Activated CD4-positive, alpha-beta T cell treated with anti-CD3 and anti-CD28 coated beads for 24 hours (primary cell): ENCODE data around the gene TBC1D2.
A peak's percentile ranks its signal among the peaks of the same experiment; 100 is the strongest.

Experiments used
- DNase-seq, 2 donors: peaks; one replicate each; pipeline ENCODE4 v3.0.0-alpha.2; 2020; ENCODE audit warnings: low read depth in 2 of 2

Gene TBC1D2

DNA sequence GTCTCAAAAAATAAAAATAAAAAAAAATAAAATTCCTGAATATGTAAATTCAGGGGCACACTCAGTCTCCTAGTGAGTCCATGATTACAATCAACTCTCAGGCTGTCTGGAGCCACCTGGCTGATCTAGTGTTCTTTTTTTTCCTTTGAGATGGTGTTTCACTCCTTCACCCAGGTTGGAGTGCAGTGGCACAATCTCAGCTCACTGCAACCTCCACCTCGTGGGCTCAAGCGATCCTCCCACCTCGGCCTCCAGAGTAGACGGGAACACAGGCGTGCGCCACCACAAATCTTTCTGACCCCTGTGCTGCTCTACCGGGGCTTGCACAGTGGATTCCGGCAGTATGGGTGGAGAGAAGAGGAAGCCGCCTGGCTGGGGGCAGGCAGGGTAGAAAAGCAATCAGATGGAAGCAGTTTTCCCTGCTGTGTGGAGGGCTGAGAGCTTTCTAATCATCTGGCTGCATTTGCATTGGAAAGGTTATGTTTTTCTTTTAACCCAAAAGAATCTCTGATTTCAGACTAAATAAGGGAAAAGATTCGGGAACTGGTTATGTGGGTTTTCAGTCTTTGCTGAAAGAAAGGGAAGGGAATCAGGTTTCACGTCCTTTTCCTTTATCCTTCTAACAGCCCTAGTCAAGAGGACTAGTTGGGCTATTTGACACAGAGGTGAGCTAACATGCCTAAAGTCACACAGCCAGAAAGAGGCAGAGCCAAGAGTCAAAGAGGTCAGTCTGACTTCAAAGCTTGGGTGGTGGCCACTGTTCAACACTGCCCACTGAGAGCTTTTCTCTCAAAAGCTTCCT, 36.7 kb downstream of the TBC1D2 start:
- DNase-seq = no peak

DNA sequence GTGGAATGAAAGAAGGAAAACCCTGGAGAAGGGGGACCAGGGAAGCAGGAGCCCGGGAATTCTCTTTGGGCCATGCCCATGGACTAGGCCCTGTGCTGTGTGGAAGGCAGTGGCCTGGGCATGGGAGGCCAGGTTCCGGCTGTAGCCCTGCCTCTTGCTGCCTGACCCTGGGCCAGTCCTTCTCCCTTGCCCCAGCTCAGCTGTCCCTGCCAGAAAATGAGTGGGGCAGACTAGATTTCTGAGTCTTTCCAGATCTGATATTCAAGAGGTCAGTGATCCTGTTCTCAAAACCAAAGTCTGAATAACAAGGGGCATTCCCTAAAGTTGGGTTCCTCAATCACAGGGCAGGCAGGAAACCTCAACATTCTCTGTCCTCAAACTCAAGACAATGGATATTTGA, 38.2 kb downstream of the TBC1D2 start:
- DNase-seq = no peak

GRCh38 chr9:98216391-98216790, 39.1 kb downstream of the TBC1D2 start:
- no peak for DNase-seq

DNA sequence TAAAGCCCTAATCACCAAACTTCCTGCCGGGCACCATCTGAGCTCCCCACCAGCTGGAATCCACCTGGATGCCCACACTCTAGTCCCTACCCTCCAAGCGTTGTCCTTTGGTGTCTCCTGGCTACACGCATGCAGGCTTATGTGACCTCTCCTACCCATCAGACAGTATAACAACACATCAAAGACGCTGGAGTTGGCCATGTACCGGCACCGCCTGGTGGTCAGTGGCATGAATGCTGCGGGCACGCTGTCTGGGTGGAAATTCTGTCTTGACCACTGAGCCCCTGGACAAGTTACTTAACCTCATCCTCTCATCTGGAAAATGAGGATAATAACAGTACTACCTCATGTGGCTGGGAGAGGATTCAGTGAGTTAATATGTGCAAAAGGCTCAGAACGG, 39.6 kb downstream of the TBC1D2 start:
- DNase-seq = no peak

DNA sequence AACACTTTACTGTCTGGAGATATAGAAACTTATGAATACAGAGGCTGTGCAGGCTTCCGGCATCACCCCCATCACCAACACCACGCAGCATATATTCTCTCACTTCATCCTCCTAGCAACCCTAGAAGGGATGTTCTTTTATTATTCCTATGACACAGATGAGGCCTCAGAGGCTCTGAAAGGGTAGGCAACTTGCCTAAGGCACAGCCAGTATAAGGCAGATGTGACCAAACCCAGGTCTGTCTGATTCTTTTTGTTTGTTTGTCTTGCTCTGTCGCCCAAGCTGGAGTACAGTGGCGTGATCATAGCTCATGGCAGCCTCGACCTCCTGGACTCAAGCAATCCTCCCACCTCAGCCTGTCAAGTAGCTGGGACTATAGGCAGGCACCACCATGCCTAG, 40.2 kb downstream of the TBC1D2 start:
- no peak for DNase-seq

- no peak for DNase-seq
Measured at GRCh38 chr9:98214811-98215210, 40.6 kb downstream of the TBC1D2 start.

DNA sequence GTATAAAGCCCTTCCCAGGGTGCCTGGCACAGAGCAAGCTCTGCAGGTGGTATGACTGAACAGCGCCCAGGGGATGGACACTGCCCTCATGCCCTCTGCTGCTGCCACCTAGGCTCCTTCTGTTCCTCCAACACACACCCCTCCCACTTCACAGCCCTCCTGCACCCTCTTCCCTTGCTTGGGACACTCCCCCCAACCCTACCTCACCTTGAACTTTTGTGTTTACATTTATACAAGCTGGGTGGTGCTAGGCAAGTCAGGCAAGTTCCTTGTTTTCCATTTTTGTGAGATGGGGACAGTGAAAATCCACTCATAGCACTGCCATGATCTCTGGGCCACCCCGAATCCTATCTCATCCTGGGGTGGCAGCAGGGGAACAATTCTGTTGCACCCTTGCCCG, 44.2 kb downstream of the TBC1D2 start:
- DNase-seq = no peak

- DNase-seq = no peak
Measured at GRCh38 chr9:98210435-98210834, 45.0 kb downstream of the TBC1D2 start.

GRCh38 chr9:98209530-98209929, 45.9 kb downstream of the TBC1D2 start:
- no peak for DNase-seq

DNA sequence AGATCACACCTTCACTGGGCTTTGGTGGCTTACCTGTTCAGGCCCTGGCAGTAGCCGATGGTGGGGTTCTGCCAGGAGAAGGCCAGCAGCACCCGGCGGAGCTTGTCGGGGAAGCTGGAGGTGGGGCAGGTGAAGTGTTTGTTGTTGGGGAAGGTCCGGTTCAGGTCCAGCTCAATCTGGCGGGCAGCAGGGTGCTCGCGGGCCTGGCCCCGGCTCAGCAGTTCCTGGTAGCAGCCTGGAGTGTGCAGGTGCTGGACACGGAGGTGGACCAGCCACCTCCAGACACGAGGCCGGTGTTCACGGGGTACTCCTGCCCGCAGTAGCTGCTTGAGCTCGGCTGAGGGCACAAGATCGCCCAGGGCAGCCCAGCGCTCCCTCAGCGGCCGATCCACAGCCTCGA, 46.8 kb downstream of the TBC1D2 start:
- no peak for DNase-seq

DNA sequence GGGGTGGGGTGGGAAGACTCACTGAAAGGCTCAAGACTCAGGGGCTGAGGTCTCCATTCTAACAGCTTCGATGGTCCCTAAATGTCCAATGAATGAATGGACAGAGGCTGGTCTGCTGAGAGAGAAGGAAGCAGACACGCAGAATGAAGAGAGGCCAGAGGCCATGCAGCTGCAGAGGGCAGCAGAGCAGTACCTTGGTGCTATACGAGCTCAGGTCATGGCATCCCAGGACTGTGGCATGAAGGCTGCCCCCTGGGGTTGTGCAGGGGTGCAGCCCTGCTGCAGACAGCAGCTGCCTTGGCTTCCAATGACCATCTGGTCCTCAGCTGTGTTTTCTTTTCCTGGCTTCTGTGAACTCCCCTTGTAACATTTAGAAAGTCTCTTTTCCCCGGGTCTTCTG, 47.8 kb downstream of the TBC1D2 start:
- no peak for DNase-seq

DNA sequence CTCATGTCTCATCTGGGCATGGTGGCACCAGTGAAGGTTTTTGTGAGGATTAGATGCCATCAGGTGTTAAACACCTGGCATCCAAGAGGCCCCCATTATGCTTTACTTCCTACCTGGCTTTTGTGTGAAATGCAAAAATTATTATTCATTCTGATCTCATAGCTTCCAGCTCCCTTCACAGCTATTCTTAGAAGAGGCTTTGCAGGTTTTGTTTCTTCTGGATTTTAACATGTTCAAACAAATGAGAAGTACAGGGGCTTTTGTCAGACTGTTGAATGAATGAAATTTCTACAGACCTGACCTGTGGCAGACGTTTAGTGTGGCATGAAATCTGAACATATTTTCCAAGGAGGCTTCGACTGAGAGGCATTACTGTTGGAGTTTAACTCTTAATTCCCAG, 48.7 kb downstream of the TBC1D2 start:
- no peak for DNase-seq

DNA sequence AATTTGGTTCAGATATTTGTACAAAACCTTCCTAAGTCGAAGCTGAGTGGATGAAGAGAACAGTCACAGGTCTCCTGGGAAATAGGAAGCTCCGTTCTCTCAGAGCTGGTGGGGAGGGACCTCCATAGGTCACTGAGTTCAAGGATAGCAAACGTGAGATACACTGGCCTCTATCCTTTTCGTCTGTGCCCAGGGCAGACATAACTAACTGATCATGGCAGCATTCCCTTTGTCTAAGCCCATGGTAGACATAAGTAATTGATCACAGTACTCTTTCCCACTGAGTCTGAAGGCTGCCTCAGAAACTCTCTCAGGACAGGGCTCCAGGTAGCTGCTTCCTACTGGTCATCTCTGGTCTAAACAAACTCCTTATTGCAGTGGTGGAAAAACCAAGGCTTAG, 50.8 kb downstream of the TBC1D2 start:
- DNase-seq = no peak

DNA sequence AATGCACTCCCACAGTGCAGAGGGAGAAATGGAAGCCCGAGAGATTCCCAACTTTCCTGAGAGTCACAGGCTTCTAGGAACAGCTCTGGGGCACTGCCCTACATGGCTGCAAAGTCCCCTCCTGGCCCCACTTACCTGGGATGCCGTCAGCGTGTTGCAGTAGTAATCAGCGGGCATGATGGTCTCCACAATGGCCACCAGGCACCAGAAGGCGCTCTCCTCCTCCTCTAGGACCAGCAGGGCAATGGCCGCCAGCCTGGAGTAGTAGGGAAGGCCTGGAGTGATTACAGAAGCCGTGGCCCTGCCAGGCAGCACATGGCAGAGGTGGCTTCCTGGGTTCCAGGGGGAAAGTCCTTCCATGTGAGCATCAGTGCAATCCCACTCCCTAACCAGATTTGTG, 52.3 kb downstream of the TBC1D2 start:
- no peak for DNase-seq

DNA sequence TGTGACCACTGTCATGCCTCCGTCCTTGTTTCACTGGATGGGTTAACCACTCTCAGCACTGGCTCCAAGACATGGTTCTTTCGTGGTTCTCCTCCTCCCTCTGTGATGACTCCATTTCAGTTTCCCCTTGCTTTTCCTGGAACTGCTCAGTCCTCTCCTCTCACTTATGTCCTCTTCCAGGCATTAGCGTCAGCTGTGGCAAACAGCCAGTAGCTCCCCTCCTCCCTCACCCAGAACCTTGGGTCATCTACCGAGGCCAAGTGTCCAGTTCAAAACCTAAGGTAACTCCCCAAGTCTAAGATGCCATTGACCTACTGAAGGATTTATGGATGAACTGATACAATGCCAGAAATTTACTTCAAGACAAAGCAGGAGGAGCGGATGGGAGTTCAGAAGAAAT, 53.2 kb downstream of the TBC1D2 start:
- DNase-seq = no peak

- no peak for DNase-seq
Measured at GRCh38 chr9:98201749-98202148, 53.7 kb downstream of the TBC1D2 start.

DNA sequence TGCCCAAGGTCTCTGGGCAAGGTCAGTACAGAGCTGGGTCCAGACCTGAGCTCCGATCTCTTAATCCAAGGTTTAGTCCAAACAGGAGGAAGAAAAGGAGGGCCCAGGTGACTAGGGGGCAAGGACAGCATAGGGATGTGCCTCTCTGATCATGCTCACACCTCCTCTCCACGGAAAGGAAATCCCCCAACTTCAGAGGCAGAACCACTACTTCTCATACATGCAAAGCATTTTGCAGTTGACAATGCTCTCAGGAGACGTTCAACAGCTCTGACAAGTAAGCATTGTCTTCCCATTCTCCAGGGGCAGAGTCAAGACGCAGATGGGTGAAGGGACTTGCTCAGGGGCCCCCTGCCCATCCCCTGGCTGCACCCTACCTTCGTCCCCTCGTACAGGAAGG, 54.3 kb downstream of the TBC1D2 start:
- no peak for DNase-seq

GRCh38 chr9:98199388-98200033, 55.9 kb downstream of the TBC1D2 start:
- DNase-seq = no peak

DNA sequence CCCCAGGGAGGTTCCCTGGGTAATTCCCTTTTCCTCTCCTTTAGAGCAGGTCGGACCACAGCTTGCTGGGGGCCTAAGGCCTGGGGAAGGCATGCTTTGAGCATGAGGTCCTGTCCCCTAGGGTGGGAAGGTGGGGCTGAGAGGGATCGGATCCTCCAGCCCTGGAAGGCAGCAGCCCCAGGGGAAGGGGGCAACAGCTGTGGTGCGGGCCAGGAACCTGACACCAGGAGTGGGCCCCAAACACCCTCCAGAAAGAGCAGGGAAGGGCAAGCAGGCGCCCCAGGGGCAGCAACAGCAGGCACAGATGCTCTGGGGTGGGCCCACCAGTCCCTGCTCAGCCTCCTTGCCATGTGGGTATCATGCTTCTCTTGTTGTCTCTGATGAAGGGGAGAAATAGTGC, 59.8 kb downstream of the TBC1D2 start:
- DNase-seq = no peak

- DNase-seq = no peak
Measured at GRCh38 chr9:98193336-98193944, 62.0 kb downstream of the TBC1D2 start.

DNA sequence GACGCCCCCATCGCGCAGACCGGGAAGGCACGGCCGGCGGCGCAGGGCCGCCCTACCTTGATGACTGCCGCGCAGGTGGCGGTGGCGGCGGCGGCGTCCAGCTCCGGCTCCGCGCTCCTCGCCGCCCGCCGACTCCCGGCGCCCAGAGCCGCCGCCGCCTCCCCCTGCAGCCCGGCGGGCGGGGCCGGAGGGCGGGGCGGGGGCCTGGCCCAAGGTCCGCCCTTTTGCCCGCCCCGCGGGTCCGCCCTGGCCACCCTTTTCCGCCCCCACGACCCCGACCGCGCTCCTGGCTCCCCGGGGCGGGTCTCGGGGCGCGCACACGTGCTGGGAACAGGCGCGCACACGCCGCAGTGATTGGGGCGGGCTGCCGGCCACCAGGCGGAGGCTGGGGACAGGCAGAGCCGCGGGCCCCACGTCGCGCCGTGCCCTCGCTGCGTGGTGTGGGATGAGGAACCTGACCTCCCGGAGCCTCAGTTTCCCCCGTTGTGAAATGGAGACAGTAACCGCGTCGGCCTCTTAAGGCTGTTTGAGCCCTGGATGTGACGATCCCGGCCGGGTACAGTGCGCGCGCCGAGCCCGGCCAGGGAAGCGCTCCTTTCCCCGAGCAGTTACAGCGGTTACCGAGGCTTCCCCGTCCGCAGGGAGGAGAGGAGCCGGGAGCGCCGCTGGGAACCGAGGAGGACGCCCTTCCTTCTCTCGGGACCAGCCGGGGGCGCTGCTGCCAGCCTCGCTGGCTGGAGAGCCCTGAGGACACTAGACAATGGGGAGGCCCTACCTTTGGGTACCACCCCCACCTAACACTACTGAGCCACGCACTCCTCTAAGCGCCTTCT, 62.7 kb downstream of the TBC1D2 start, which contains the start of gene CORO2A:
CORO2A (minus strand) TSS at position 135 of the 833 bp plus-strand sequence. CDS start 34,977 bp downstream, outside the sequence.
- peak; percentile 48 to 65 for DNase-seq
